BJ (cell line): ENCODE results near the gene RABAC1. TPM values are rescaled to one million over a fixed set of nuclear protein-coding genes. Genes with fewer than 3 reads are reported as not detected.

ENCODE experiments used
- CTCF ChIA-PET: fragments of 350-600 bp; formaldehyde crosslinking; extraction: SDS; loops from one replicate; lab custom pipeline; 2021; ENCODE audit warnings: antibody characterized with exemption, inconsistent platforms; lab: Yijun Ruan, JAX
- POLR2A ChIA-PET: fragments of 300-600 bp; sonication (Branson Sonifier 250); formaldehyde crosslinking; extraction: SDS; loops from one replicate; lab custom pipeline; 2021; ENCODE audit warnings: antibody characterized with exemption; lab: Charles Lee
- DNase-seq: peaks from one replicate; pipeline ENCODE4 v3.0.0-alpha.2; 2011; ENCODE audit warnings: low read depth
- H3K27me3 ChIP-seq: 2 replicates; pipeline ENCODE4 v1.6.0; 2011; ENCODE audit warnings: low read length; ENCODE audit not compliant: control insufficient read depth, insufficient read depth
- H3K36me3 ChIP-seq: 2 replicates; pipeline ENCODE4 v1.5.1; 2011; ENCODE audit warnings: low read length; ENCODE audit not compliant: control insufficient read depth, insufficient read depth
- H3K4me3 ChIP-seq: 2 replicates; pipeline ENCODE4 v1.5.1; 2011; ENCODE audit warnings: low read depth, mild to moderate bottlenecking, control low read depth, low read length
- CTCF ChIP-seq: IDR thresholded peaks from 2 replicates; pipeline ENCODE4 v1.5.1; 2011; ENCODE audit warnings: low read depth, mild to moderate bottlenecking, control low read depth, inconsistent platforms, low read length, moderate library complexity; ENCODE audit not compliant: insufficient read depth
- polyA plus RNA-seq: library from polyadenylated mRNA; depleted of rRNA; stranded (reverse); fragments of >200 nt; gene quantifications from 2 replicates; pipeline ENCODE4 v1.2.3, GENCODE V29; 2011; rRNA removed

The RABAC1 gene
- polyA plus RNA-seq, 1 experiment: 361 TPM

- ChIA-PET POLR2A (no interaction called here), CTCF (interaction anchor here (1.4 kb wide), 1 partner anchor 27 kb away, joined by 4 read pairs; no protein-coding TSS in a partner anchor)
- TF ChIP-seq CTCF: no peak
- DNase-seq: no peak
- H3K27me3 ChIP-seq: peaks cover 10% of the 10 kb centered on the region
- peaks cover 30% of the 10 kb centered on the region for H3K36me3 ChIP-seq
- no peak overlapping the region for H3K4me3 ChIP-seq
These were observed 52.0 kb downstream of the RABAC1 start for GRCh38 chr19:41906916-41907680.

Other genes with a start within 250 kb of the RABAC1 start
- not detected in 2 replicates for gene CEACAM6, start 203.8 kb downstream of the RABAC1 start, polyA plus RNA-seq
- gene CEACAM3, start 162.7 kb downstream of the RABAC1 start, polyA plus RNA-seq: not detected in 2 replicates
- not detected in 2 replicates for gene LYPD4, start 114.6 kb downstream of the RABAC1 start, polyA plus RNA-seq
- gene DMRTC2, start 114.3 kb downstream of the RABAC1 start, polyA plus RNA-seq: not detected in 2 replicates
- gene RPS19, start 99.1 kb downstream of the RABAC1 start, polyA plus RNA-seq: 1,209 and 1,864 TPM in 2 replicates
- 0.17 and 0.37 TPM in 2 replicates for gene CD79A, start 82.0 kb downstream of the RABAC1 start, polyA plus RNA-seq
- 24.4 and 41.0 TPM in 2 replicates for gene ARHGEF1, start 76.1 kb downstream of the RABAC1 start, polyA plus RNA-seq
- 0.04 TPM in 2 replicates for gene ERFL, start 30.9 kb downstream of the RABAC1 start, polyA plus RNA-seq
- 0.11 and 0.32 TPM in 2 replicates for gene ATP1A3, start 34.9 kb upstream of the RABAC1 start, polyA plus RNA-seq
- 0.06 and 0.10 TPM in 2 replicates for gene GRIK5, start 110.9 kb upstream of the RABAC1 start, polyA plus RNA-seq
- 5.6 and 10.4 TPM in 2 replicates for gene ZNF574, start 116.8 kb upstream of the RABAC1 start, polyA plus RNA-seq
- gene POU2F2, start 173.1 kb upstream of the RABAC1 start, polyA plus RNA-seq: 1.8 and 2.2 TPM in 2 replicates